ENCODE results near the gene DOC2A.
A peak's percentile ranks its signal among the peaks of the same experiment; 100 is the strongest.
"Not testable (repeated sequence)": the region's sequence is repeated elsewhere in the genome, so short reads cannot be mapped to it uniquely, and the experiment has no call there.

Gene DOC2A
- 0 to 0.23 (median 0.06) reads per million in 9 experiments for total RNA-seq

DNA sequence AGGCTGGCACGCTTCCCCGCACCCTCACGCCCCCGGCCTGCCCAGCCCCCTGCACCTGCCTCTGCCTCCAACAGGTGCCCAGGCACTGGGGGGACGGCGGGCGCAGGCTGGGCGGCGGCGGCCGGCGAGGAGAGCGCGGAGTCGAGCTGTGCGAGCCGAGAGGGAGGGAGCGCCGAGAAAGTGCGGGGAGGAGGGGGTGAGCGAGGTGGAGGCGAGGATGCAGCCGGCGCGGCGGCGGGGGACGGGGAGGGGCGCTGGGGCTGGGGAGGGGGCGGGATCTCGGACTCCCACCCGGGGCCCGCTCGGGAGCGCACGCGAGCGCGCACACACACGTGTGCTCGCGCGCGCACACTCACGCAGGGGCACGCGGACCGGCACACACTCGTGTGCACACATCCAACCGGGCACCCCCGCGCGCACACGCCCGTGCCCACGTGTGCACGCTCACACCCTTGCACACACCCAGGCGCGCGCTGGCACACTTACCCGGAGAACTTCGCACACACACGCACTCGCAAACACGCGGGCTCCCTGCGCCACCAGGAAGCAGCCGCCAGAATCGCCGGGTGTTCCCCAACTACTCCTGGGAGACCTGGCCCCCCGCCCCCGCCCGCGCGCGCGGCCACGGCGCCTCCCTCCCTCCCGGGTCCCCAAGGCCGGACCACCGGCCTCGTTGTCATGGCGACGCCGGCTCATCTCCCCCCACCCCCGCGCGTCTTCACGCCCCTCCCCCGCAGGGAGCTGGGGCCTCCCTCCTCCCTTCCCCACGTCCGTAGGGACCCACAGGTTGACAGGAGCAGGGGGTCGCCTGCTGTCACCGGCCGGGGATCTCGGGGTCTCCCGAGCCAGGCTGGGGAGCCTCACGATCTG is at the start of gene DOC2A:
DOC2A (minus strand) TSS at position 184 of the 870 bp plus-strand sequence. CDS start 805 bp downstream, outside the sequence.
- peak within 1 kb of the TSS; percentile 77 to 85 for H3K4me3 Mint-ChIP-seq
- peaks cover 29 to 45% of the 10 kb centered on the region in 2 donors for H3K27me3 Mint-ChIP-seq
- DNase-seq (no peak), ATAC-seq (replicated peaks) (peak; percentile 79)
- H3K27ac Mint-ChIP-seq: no peak within 1 kb of the TSS
- peaks cover 4% of the 10 kb centered on the region for H3K36me3 Mint-ChIP-seq (ENCODE audit: insufficient read depth)
- H3K9me3 Mint-ChIP-seq: no peaks in the 10 kb centered on the region
- peaks cover 11 to 14% of the 10 kb centered on the region in 2 donors for H3K4me1 Mint-ChIP-seq (ENCODE audit: low read depth in 2 of 2)

DNA sequence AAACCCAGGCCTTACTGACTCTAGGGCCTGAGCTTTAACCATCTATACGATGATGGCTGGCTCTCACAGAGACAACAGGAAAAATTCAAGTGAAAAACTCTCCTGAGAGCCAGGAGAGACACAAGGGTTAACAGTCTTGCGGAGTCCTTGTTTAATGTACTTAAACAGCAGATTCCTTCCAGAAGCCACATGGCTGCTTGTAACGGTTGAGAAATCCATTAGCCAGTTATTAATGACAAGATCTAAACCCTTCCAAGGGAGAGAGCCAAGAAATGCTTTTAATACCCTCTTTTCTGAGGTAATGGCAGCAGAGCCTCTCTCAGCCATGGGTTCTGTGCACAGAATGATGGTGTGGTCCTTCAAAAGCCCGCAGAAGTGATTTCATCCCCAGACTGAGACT is 49.5 kb upstream of the DOC2A start:
- Mint-ChIP-seq H3K4me3 (no peak overlapping the region), H3K4me1 (ENCODE audit: low read depth in 2 of 2) (peaks cover 10% of the 10 kb centered on the region in 2 donors), H3K9me3 (no peaks in the 10 kb centered on the region)

DNA sequence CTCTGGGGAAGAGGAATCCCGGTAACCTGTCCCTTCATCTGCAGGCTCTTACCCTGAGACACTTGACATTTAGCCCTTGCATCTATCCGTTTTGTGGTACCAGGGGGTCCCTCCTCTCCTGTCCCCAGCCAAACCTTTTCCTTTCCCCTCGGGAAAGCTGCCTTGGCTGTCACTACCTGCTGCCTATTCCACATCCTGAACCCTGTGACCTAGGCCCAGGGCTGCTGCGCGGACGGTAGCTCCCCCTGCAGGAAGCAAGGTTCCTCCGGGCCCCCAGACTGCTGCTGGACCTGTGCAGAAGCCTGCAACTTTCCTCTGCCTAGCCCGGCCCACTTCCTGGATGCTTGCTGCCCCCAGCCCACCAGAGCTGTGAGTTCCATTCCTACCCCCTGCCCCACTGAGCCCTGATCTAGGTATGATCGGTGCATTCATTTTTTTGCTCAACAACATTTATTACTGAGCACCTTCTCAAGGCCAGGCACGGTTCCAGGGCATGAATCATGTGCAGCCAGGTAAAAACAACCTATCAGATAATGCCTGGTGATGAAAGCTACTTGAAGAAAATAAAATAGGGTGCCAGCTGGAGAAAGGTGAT is 44.2 kb upstream of the DOC2A start:
- Mint-ChIP-seq H3K27ac (peak overlapping the region in 1 of 2 donors; percentile 79), H3K4me3 (peak overlapping the region; percentile 2 to 42), H3K27me3 (no peaks in the 10 kb centered on the region), H3K9me3 (no peaks in the 10 kb centered on the region), H3K4me1 (ENCODE audit: low read depth in 2 of 2) (peaks cover 11 to 14% of the 10 kb centered on the region in 2 donors), H3K36me3 (ENCODE audit: insufficient read depth) (peaks cover 22% of the 10 kb centered on the region)
- peak; percentile 61 for ATAC-seq (replicated peaks)
- peak in 1 of 3 experiments; percentile 35 for DNase-seq

More for the DNA sequence above, 49.5 kb upstream of the DOC2A start:
- no peaks in the 10 kb centered on the region for H3K27me3 Mint-ChIP-seq
- DNase-seq: no peak
- ATAC-seq (replicated peaks): no peak
- H3K36me3 Mint-ChIP-seq (ENCODE audit: insufficient read depth): peaks cover 15% of the 10 kb centered on the region
- H3K27ac Mint-ChIP-seq: peak overlapping the region in 1 of 2 donors; percentile 32

DNA sequence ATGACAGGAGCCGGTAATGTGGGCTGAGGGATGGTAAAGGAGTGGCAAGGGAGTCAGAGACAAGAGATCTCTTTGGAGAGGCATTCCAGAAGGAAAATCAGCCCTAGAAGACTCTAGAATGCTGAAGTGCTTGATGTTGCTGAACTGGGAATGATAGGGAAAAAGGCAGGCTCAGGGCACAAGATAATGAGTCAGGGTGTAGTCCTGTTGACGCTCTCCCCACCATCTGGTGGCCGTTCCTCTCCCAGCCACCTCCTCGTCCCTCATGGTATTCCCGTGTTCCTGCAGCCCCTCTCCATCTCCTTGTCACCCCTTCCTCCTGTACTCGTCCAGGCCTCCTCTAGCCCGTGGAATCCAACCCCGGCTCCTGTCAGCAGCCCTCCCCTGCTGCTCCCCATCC is 43.6 kb upstream of the DOC2A start:
- peak overlapping the region; percentile 2 to 42 for H3K4me3 Mint-ChIP-seq
- H3K27me3 Mint-ChIP-seq: no peaks in the 10 kb centered on the region
- no peaks in the 10 kb centered on the region for H3K9me3 Mint-ChIP-seq
- H3K27ac Mint-ChIP-seq: peak overlapping the region in 1 of 2 donors; percentile 79
- no peak for ATAC-seq (replicated peaks)
- peaks cover 11 to 14% of the 10 kb centered on the region in 2 donors for H3K4me1 Mint-ChIP-seq (ENCODE audit: low read depth in 2 of 2)
- DNase-seq: no peak
- H3K36me3 Mint-ChIP-seq (ENCODE audit: insufficient read depth): peaks cover 22% of the 10 kb centered on the region

DNA sequence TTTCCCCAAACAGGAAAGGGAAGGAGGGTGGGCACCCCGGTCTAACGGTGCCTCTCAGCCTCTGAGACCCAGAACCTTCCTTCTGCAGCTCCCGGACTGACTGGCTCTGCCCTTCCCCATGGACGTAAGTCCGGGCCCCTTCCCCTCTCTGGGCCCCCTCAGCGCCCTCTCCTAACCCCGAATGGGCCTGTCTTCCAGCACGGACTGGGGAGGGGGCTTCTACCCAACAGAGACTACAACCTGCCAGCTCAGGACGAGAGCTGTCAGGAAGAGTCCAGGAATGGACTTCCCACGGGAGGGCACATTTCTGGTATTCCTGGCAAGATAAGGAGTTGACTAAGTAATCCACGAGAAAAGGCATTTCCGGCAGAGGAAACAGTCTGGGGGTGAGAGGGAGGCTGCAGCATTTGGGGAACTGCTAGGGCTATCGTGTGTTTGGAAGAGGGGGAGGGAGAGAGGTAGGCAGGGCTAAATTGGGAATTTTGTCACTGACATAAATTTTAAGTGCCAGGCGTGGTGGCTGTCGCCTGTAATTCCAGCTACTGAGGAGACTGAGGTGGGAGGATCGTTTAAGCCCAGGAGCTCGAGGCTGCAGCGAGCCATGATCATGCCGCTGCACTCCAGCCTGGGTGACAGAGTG is 42.7 kb upstream of the DOC2A start:
- no peaks in the 10 kb centered on the region for H3K27me3 Mint-ChIP-seq
- peak overlapping the region; percentile 77 to 91 for H3K27ac Mint-ChIP-seq
- peak; percentile 6 for ATAC-seq (replicated peaks)
- H3K9me3 Mint-ChIP-seq: no peaks in the 10 kb centered on the region
- H3K4me3 Mint-ChIP-seq: peak overlapping the region; percentile 82 to 87
- H3K36me3 Mint-ChIP-seq (ENCODE audit: insufficient read depth): peaks cover 22% of the 10 kb centered on the region
- peaks cover 11 to 14% of the 10 kb centered on the region in 2 donors for H3K4me1 Mint-ChIP-seq (ENCODE audit: low read depth in 2 of 2)
- DNase-seq: no peak

DNA sequence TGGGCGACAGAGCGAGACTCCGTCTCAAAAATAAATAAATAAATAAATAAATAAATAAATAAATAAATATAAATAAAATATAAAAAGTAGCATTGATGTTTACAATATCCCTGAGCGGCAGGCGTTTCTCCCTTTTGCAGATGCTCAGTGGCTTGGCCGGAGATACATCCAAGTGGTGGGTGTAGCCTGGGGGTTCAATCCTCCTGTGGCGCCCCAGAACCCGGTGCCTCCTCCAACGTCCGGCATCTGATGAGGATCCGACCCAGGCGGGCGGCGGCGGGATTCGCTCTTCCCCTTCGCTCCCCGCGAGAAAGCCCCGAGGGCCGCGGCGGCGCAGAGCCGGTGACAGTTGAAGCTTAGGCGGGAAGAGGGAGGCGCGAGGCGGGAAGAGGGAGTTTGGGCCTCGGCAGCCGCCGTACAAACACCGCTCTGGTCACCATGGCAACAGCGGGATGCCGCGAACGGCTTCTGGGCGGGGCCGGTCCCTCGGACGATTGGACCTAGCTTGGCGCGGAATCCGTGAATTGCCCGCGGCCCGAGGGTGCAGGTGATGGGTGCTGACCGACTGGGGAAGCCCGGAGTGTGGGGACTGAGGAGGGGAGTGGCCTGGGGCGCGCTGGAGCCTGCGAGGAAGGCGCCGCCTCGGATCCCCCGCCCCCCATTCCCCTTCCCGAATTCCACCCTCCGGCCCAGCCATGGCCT is 42.0 kb upstream of the DOC2A start:
- Mint-ChIP-seq H3K36me3 (ENCODE audit: insufficient read depth) (peaks cover 22% of the 10 kb centered on the region), H3K4me1 (ENCODE audit: low read depth in 2 of 2) (peaks cover 11 to 14% of the 10 kb centered on the region in 2 donors), H3K27me3 (no peaks in the 10 kb centered on the region), H3K9me3 (no peaks in the 10 kb centered on the region), H3K27ac (peak overlapping the region; percentile 77 to 91), H3K4me3 (peak overlapping the region; percentile 82 to 87)
- ATAC-seq (replicated peaks) (peak; percentile 87), DNase-seq (peak; percentile 83 to 84 (median 84))

DNA sequence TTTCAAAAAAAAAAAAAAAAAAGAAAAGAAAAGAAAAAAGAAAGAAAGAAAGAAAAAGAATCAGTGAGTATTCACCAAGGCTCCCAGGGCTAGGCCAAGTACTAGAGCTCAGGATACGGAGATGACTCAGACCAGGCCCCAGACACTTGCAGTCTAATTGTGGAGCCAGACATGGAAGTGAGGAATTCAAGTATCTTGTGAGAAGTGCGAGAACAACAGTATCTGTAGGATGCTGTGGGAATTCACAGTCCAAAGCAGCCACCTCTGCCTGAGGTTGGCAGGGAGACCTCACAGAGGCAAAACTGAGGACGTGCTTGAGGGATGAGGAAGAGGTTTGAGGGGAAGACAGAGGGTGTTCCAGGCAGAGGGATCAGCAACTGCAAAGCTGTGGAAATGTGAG is 40.7 kb upstream of the DOC2A start:
- ATAC-seq (replicated peaks) (no peak), DNase-seq (no peak)
- Mint-ChIP-seq H3K27me3 (no peaks in the 10 kb centered on the region), H3K36me3 (ENCODE audit: insufficient read depth) (peaks cover 25% of the 10 kb centered on the region), H3K4me1 (ENCODE audit: low read depth in 2 of 2) (peaks cover 11 to 14% of the 10 kb centered on the region in 2 donors), H3K4me3 (peak overlapping the region; percentile 49 to 63), H3K9me3 (no peaks in the 10 kb centered on the region), H3K27ac (no peak overlapping the region)

DNA sequence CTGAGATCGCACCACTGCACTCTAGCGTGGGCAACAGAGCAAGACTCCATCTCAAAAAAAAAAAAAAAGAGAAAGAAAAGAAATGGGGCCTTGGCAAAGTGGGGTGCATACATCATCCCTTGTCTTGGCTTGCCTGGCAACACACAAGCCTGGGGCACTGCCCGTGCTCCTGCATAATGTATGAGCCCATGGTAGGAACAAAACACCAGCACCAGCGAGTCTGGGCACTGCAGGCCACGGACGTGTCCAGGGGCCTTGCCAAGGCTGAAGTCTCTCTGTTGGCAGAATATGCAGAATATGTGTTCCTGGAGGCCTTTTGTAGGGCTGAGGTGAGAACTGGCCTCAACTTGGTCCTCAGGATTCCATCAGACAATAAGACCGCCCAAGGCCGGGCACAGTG is 39.0 kb upstream of the DOC2A start:
- Mint-ChIP-seq H3K4me1 (ENCODE audit: low read depth in 2 of 2) (peaks cover 11 to 13% of the 10 kb centered on the region in 2 donors), H3K4me3 (no peak overlapping the region), H3K9me3 (no peaks in the 10 kb centered on the region), H3K36me3 (ENCODE audit: insufficient read depth) (peaks cover 29% of the 10 kb centered on the region), H3K27me3 (no peaks in the 10 kb centered on the region), H3K27ac (no peak overlapping the region)
- no peak for DNase-seq
- no peak for ATAC-seq (replicated peaks)

DNA sequence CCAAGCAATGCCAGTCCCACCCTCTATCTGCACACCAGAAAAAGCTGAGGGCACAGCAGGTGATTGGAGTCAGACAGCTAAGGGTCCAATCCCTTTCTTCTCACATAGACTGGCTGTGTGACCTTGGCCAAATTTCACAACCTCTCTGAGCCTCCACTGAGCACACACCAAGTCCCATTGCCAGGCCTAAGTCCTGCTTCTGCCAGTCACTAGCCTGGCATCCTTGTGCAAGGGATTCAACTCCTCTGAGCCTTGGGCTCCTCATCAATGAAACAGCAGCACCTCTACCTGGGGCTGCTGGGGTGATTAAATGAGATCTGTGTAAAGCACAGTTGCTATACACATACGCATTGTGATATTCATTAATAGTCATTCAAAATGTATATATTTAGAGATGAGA is 35.8 kb upstream of the DOC2A start:
- Mint-ChIP-seq H3K4me3 (no peak overlapping the region), H3K36me3 (ENCODE audit: insufficient read depth) (peaks cover 11% of the 10 kb centered on the region), H3K4me1 (ENCODE audit: low read depth in 2 of 2) (peaks cover 0 to 5% of the 10 kb centered on the region in 2 donors), H3K9me3 (no peaks in the 10 kb centered on the region), H3K27ac (no peak overlapping the region), H3K27me3 (no peaks in the 10 kb centered on the region)
- ATAC-seq (replicated peaks) (no peak), DNase-seq (no peak)

DNA sequence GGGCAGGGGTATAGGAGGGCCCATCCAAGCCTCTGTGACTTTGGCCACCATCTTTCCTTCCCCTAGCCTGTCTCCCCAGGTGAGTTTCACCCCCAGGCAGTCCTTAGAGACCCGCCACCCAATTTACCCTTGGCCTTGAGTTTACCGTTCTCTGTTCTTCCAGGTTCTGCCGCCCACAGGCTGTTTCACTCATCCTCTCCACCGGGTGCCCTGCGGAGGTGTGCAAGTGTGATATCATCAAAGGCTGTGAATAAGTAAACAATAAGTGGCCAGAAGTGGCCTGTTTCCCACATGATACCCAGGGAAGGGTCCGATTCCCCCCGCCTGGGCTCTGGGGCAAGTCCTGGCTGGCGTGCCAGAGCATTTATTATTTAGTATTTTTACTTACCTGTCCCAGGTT is 35.4 kb upstream of the DOC2A start:
- ATAC-seq (replicated peaks) (no peak), DNase-seq (no peak)
- Mint-ChIP-seq H3K27ac (no peak overlapping the region), H3K27me3 (no peaks in the 10 kb centered on the region), H3K36me3 (ENCODE audit: insufficient read depth) (peaks cover 9% of the 10 kb centered on the region), H3K4me1 (ENCODE audit: low read depth in 2 of 2) (peaks cover 0 to 5% of the 10 kb centered on the region in 2 donors), H3K4me3 (no peak overlapping the region), H3K9me3 (no peaks in the 10 kb centered on the region)

DNA sequence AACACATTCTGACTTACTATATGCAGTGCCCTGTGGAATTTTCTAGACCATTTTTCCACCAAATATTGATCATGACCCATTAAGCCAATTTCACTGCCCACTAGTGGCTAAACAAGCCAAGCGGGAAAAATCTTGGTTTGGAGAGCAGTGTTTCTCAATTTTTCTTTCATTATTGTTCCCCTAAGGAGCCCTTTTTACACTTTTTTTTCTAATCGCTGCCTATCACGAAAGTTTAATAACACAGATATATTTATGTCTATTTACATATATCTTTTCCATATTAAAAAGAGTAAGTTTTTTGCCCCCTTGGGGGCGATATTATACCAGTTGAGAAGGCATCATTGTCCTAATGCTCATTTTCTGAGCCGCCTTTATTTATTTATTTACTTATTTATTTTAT is 31.0 kb upstream of the DOC2A start:
- Mint-ChIP-seq H3K27ac (no peak overlapping the region), H3K9me3 (no peaks in the 10 kb centered on the region), H3K4me1 (ENCODE audit: low read depth in 2 of 2) (peaks cover 0 to 5% of the 10 kb centered on the region in 2 donors), H3K27me3 (peaks cover 6 to 9% of the 10 kb centered on the region in 2 donors), H3K36me3 (ENCODE audit: insufficient read depth) (peaks cover 7% of the 10 kb centered on the region), H3K4me3 (no peak overlapping the region)
- ATAC-seq (replicated peaks): no peak
- DNase-seq: no peak

DNA sequence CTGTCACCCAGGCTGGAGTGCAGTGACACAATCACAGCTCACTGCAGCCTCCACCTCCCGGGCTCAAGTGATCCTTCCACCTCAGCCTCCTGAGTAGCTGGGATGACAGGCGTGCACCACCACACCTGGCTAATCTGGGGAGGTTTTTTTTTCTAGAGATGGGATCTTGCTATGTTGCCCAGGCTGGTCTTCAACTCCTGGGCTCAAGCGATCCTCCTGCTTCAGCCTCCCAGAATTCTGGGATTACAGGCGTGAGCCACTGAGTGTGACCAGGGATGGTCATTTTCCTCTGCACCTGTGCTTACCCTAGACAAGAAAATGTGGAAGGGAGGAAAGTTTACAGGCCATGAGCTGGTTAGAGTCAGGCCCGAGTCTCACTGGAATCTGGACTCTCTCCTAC is 29.9 kb upstream of the DOC2A start:
- H3K9me3 Mint-ChIP-seq; H3K4me1 Mint-ChIP-seq (ENCODE audit: low read depth in 2 of 2); H3K36me3 Mint-ChIP-seq (ENCODE audit: insufficient read depth); DNase-seq; H3K4me3 Mint-ChIP-seq; ATAC-seq (replicated peaks): not testable (repeated sequence)
- H3K27ac Mint-ChIP-seq: peak overlapping the region in 1 of 2 donors; percentile 69
- H3K27me3 Mint-ChIP-seq: peaks cover 6 to 12% of the 10 kb centered on the region in 2 donors

DNA sequence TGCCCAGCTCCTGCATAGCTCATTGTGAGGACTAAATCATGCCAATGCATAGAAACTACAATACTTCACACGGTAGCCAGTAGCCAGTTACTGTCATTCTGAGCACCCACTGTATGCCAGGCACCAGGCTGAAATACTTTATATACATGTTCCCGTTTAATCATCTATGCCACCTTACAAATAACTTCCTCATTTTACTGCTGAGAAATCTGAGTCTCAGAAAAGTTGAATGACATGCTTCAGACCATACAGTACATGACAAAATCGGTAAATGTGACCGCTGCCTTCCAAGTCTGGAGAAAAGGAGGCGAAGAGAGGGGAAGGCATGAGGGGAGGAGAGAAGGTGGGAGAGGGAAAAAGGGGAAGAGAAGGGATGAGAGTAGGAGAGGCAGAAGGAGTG is 29.4 kb upstream of the DOC2A start:
- DNase-seq (no peak), ATAC-seq (replicated peaks) (no peak)
- Mint-ChIP-seq H3K4me3 (no peak overlapping the region), H3K27ac (peak overlapping the region in 1 of 2 donors; percentile 69), H3K4me1 (ENCODE audit: low read depth in 2 of 2) (peaks cover 0 to 3% of the 10 kb centered on the region in 2 donors), H3K9me3 (no peaks in the 10 kb centered on the region), H3K27me3 (peaks cover 11 to 17% of the 10 kb centered on the region in 2 donors), H3K36me3 (ENCODE audit: insufficient read depth) (peaks cover 5% of the 10 kb centered on the region)

Measured in effector memory CD8-positive, alpha-beta T cell (primary cell).